Activated naive CD4-positive, alpha-beta T cell treated with anti-CD3 and anti-CD28 coated beads, Interleukin-2, amount 10 ng/mL, durations not matched to agents 5 hours and 36 hours (primary cell): ENCODE data around the gene OR2J3. TPM values are rescaled to one million over a fixed set of nuclear protein-coding genes. Genes with fewer than 3 reads are reported as not detected.

ENCODE experiments used
- total RNA-seq, 2 experiments: library from RNA; stranded (reverse); gene quantifications; one replicate each; pipeline ENCODE4 v1.2.3, GENCODE V29; 2021

The OR2J3 gene
- total RNA-seq = not detected

GRCh38 chr6:29107758-29108157, at the start of gene OR2J3:
OR2J3 (plus strand) TSS chr6:29108058; CDS start chr6:29111891, 3,833 bp downstream.

GRCh38 chr6:29087213-29087612, 20.6 kb upstream of the OR2J3 start, which contains the start of gene OR2B3:
OR2B3 (minus strand) TSS chr6:29087313; CDS start chr6:29087248, 65 bp downstream.

GRCh38 chr6:29099190-29099589, 8.7 kb upstream of the OR2J3 start, which contains the start of gene OR2J1:
OR2J1 (plus strand) TSS chr6:29099490; CDS start chr6:29100943, 1,453 bp downstream.

Other genes starting within 250 kb of the OR2J3 start
- 10 to 100 TPM; 65.2 to 67.5 TPM for gene TRIM27, start 184.1 kb upstream of the OR2J3 start, total RNA-seq
- gene ZNF311, start 102.7 kb upstream of the OR2J3 start, total RNA-seq = under 1 TPM; 0.31 to 0.50 TPM
- not detected for gene OR2W1, start 62.9 kb upstream of the OR2J3 start, total RNA-seq
- not detected for gene OR2B3, start 20.7 kb upstream of the OR2J3 start, total RNA-seq
- gene OR2J1, start 8.6 kb upstream of the OR2J3 start, total RNA-seq = not detected
- not detected for gene OR2J2, start 62.8 kb downstream of the OR2J3 start, total RNA-seq
- gene OR14J1, start 193.6 kb downstream of the OR2J3 start, total RNA-seq = not detected